ENCODE measurements around the gene RCAN1.

- no peak for TF ChIP-seq EP300 (IDR thresholded peaks at IDR 0.05; ENCODE audit: low read depth in 2 of 2, low read length in 2 of 2)
- TF ChIP-seq EP300 (CRISPR knock-in tag; IDR thresholded peaks at IDR 0.05; ENCODE audit: borderline replicate concordance), result no peak
- TF ChIP-seq, protein P1, sequence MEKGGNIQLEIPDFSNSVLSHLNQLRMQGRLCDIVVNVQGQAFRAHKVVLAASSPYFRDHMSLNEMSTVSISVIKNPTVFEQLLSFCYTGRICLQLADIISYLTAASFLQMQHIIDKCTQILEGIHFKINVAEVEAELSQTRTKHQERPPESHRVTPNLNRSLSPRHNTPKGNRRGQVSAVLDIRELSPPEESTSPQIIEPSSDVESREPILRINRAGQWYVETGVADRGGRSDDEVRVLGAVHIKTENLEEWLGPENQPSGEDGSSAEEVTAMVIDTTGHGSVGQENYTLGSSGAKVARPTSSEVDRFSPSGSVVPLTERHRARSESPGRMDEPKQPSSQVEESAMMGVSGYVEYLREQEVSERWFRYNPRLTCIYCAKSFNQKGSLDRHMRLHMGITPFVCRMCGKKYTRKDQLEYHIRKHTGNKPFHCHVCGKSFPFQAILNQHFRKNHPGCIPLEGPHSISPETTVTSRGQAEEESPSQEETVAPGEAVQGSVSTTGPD (CRISPR knock-in tag; IDR thresholded peaks at IDR 0.05), result no peak
- TF ChIP-seq, protein P2, sequence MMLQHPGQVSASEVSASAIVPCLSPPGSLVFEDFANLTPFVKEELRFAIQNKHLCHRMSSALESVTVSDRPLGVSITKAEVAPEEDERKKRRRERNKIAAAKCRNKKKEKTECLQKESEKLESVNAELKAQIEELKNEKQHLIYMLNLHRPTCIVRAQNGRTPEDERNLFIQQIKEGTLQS (CRISPR knock-in tag; IDR thresholded peaks at IDR 0.05), result no peak
These were observed 101.7 kb downstream of the RCAN1 start for GRCh38 chr21:34513129-34513675.

All from HepG2 (cell line).